Body of pancreas (tissue), 4 donors: Measurements from ENCODE around the gene SMCO2. TPM values are rescaled to one million over a fixed set of nuclear protein-coding genes. Genes with fewer than 3 reads are reported as not detected.
A peak's percentile ranks its signal among the peaks of the same experiment; 100 is the strongest.

Experiments
- ATAC-seq: fragments of 150-250 bp; one replicate; pipeline ENCODE4 v1.9.1; 2016
- DNase-seq, 4 donors: peaks; one replicate each; pipeline ENCODE4 v3.0.0-alpha.2; 2019
- H3K27ac ChIP-seq, 4 donors: fragments of 200-600 bp; sonication (generic); 1 replicate in 3 of 4; 2 replicates in 1 of 4; pipeline versions ENCODE4 v1.5.1 to v1.6.1; 2016 to 2019; ENCODE audit warnings: mild to moderate bottlenecking in 1 of 4, mixed read lengths in 1 of 4, moderate library complexity in 1 of 4
- H3K27me3 ChIP-seq, 2 donors: fragments of 200-600 bp; sonication (generic); one replicate each; pipeline ENCODE4 v1.6.0; 2016; ENCODE audit warnings: mild to moderate bottlenecking in 1 of 2
- H3K36me3 ChIP-seq, 2 donors: fragments of 200-600 bp; sonication (generic); replicated peaks in 1 of 2; 2 replicates each; pipeline ENCODE4 v1.5.1; 2016; ENCODE audit warnings: low read depth in 2 of 2; ENCODE audit not compliant: insufficient read depth in 1 of 2
- H3K4me1 ChIP-seq: fragments of 200-600 bp; sonication (generic); one replicate; pipeline ENCODE4 v1.6.0; 2016
- H3K4me3 ChIP-seq, 2 donors: fragments of 200-600 bp; sonication (generic); 1 replicate in 1 of 2; 2 replicates in 1 of 2; pipeline ENCODE4 v1.5.1; 2016 to 2019
- H3K9me3 ChIP-seq, 3 donors: fragments of 200-600 bp; sonication (generic); 1 replicate in 2 of 3; 2 replicates in 1 of 3; pipeline ENCODE4 v1.5.1; 2016
- POLR2A ChIP-seq, 3 donors: fragments of 450-650 bp; IDR thresholded peaks; one replicate each; pipeline ENCODE4 v1.6.1; 2016; ENCODE audit warnings: antibody characterized with exemption in 3 of 3, mild to moderate bottlenecking in 2 of 3
- WGBS, 2 donors: methylation state at CpG; one replicate each; pipeline ENCODE4 v1.1.5; 2017; 5-methylcytosine and 5-hydroxymethylcytosine counted together
- intact Hi-C: fragments of 100-400 bp; cut with DNase I; formaldehyde crosslinking; loops from one replicate; pipeline ENCODE4 v1.15.1; 2023
- total RNA-seq, 2 donors: library from RNA; depleted of rRNA; stranded (reverse); fragments of >200 nt; gene quantifications; one replicate each; pipeline ENCODE4 v1.1.0, GENCODE V29; 2016
- TF ChIP-seq, protein P1 (sequence below), 7 experiments: fragments of 450-650 bp in 4 of 7; fragments of 200-600 bp in 3 of 7; sonication (generic) in 3 of 7; IDR thresholded peaks; one replicate each; pipeline ENCODE4 v1.5.1; 2016 to 2019; ENCODE audit warnings: antibody characterized with exemption in 7 of 7

SMCO2 gene
- total RNA-seq, 2 donors from 2014 or later = not detected

GRCh38 chr12:27463511-27464219, 17.1 kb downstream of the SMCO2 start:
- H3K36me3 ChIP-seq = no peaks in the 10 kb centered on the region
- DNase-seq (no peak), ATAC-seq (no peak)
- intact Hi-C loops = no loop called here
- no peaks in the 10 kb centered on the region for H3K9me3 ChIP-seq
- H3K27ac ChIP-seq = no peak overlapping the region
- TF ChIP-seq POLR2A (IDR thresholded peaks at IDR 0.05) = no peak
- TF ChIP-seq, protein P1, sequence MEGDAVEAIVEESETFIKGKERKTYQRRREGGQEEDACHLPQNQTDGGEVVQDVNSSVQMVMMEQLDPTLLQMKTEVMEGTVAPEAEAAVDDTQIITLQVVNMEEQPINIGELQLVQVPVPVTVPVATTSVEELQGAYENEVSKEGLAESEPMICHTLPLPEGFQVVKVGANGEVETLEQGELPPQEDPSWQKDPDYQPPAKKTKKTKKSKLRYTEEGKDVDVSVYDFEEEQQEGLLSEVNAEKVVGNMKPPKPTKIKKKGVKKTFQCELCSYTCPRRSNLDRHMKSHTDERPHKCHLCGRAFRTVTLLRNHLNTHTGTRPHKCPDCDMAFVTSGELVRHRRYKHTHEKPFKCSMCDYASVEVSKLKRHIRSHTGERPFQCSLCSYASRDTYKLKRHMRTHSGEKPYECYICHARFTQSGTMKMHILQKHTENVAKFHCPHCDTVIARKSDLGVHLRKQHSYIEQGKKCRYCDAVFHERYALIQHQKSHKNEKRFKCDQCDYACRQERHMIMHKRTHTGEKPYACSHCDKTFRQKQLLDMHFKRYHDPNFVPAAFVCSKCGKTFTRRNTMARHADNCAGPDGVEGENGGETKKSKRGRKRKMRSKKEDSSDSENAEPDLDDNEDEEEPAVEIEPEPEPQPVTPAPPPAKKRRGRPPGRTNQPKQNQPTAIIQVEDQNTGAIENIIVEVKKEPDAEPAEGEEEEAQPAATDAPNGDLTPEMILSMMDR (IDR thresholded peaks at IDR 0.05) = no peak
- no peaks in the 10 kb centered on the region for H3K27me3 ChIP-seq
- WGBS, 2 donors = 65 to 66% methylated on average over 11 of the region's 11 CpGs
- no peaks in the 10 kb centered on the region for H3K4me1 ChIP-seq
- H3K4me3 ChIP-seq = no peak overlapping the region

GRCh38 chr12:27464220-27464554, 17.7 kb downstream of the SMCO2 start:
- no peaks in the 10 kb centered on the region for H3K9me3 ChIP-seq
- H3K27me3 ChIP-seq = no peaks in the 10 kb centered on the region
- H3K27ac ChIP-seq = no peak overlapping the region
- TF ChIP-seq, protein P1 (IDR thresholded peaks at IDR 0.05) = no peak
- TF ChIP-seq POLR2A (IDR thresholded peaks at IDR 0.05) = no peak
- ATAC-seq (no peak), DNase-seq (peak in 3 of 4 donors; percentile 11 to 18 (median 12))
- intact Hi-C loops = no loop called here
- WGBS, 2 donors = 64 to 67% methylated on average over 5 of the region's 5 CpGs
- H3K4me3 ChIP-seq = no peak overlapping the region
- no peaks in the 10 kb centered on the region for H3K36me3 ChIP-seq
- H3K4me1 ChIP-seq = no peaks in the 10 kb centered on the region

GRCh38 chr12:27467641-27468040, 21.1 kb downstream of the SMCO2 start:
- no peaks in the 10 kb centered on the region for H3K9me3 ChIP-seq
- WGBS, 2 donors = 82 to 88% methylated on average over 3 of the region's 3 CpGs

GRCh38 chr12:27468241-27468640, 21.7 kb downstream of the SMCO2 start:
- no peak for DNase-seq
- no peak for ATAC-seq
- TF ChIP-seq, protein P1 (IDR thresholded peaks at IDR 0.05) = no peak
- TF ChIP-seq POLR2A (IDR thresholded peaks at IDR 0.05) = no peak
- H3K36me3 ChIP-seq = no peaks in the 10 kb centered on the region
- no peak overlapping the region for H3K27ac ChIP-seq
- 54 to 77% methylated on average over 2 of the region's 2 CpGs for WGBS, 2 donors
- no peaks in the 10 kb centered on the region for H3K4me1 ChIP-seq
- intact Hi-C loops = no loop called here
- H3K9me3 ChIP-seq = no peaks in the 10 kb centered on the region
- H3K27me3 ChIP-seq = no peaks in the 10 kb centered on the region
- no peak overlapping the region for H3K4me3 ChIP-seq

More at GRCh38 chr12:27467641-27468040, 21.1 kb downstream of the SMCO2 start:
- ATAC-seq (no peak), DNase-seq (no peak)
- H3K27ac ChIP-seq = no peak overlapping the region
- intact Hi-C loops = no loop called here
- no peaks in the 10 kb centered on the region for H3K27me3 ChIP-seq
- no peaks in the 10 kb centered on the region for H3K36me3 ChIP-seq
- TF ChIP-seq, protein P1 (IDR thresholded peaks at IDR 0.05) = no peak
- no peak for TF ChIP-seq POLR2A (IDR thresholded peaks at IDR 0.05)
- no peaks in the 10 kb centered on the region for H3K4me1 ChIP-seq
- H3K4me3 ChIP-seq = no peak overlapping the region

DNA sequence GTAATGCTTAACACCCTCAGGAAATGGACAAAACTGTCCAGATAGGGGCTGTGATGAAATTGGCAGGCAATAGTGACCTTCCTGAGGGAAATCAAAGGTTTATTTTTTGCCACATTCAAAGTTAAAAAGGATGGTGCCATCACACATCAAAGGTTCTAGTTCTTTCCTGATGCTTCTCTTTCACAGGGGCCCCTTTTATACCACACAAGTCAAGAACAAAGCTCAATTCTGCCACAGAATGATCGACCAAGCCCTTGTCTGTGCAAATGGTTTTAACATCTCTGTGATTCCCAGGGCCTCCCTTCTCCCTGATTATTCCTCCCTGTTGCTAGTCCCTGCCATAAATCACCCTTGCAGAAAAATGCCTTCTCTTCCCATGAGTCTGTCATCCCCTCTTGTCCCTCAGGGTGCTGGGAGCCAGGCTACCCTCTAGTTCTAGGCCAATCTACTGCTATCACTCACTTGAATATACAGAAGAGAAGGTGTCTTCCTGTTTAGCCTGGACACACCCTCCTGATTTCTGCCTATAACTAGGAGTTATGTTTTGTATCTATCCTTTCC, 22.7 kb downstream of the SMCO2 start:
- H3K27me3 ChIP-seq = no peaks in the 10 kb centered on the region
- no peak overlapping the region for H3K27ac ChIP-seq
- no peaks in the 10 kb centered on the region for H3K36me3 ChIP-seq
- ATAC-seq = no peak
- WGBS, 2 donors = 41 to 55% methylated on average over 1 of the region's 1 CpG
- intact Hi-C loops = no loop called here
- TF ChIP-seq, protein P1 (IDR thresholded peaks at IDR 0.05) = no peak
- no peak for TF ChIP-seq POLR2A (IDR thresholded peaks at IDR 0.05)
- H3K9me3 ChIP-seq = no peaks in the 10 kb centered on the region
- DNase-seq = no peak
- H3K4me3 ChIP-seq = no peak overlapping the region
- H3K4me1 ChIP-seq = no peaks in the 10 kb centered on the region
